HG02943 (cell line): Measurements from ENCODE around the gene NAT8.
"Not testable (repeated sequence)": the region's sequence is repeated elsewhere in the genome, so short reads cannot be mapped to it uniquely, and the experiment has no call there.

ENCODE experiments used
- ATAC-seq: cut with Tn5 transposase; IDR thresholded peaks from one replicate; pipeline ENCODE4 v1.9.1; 2021; ENCODE audit warnings: mild to moderate bottlenecking, low read depth, moderate library complexity; ENCODE audit not compliant: unreplicated experiment

Gene NAT8

DNA sequence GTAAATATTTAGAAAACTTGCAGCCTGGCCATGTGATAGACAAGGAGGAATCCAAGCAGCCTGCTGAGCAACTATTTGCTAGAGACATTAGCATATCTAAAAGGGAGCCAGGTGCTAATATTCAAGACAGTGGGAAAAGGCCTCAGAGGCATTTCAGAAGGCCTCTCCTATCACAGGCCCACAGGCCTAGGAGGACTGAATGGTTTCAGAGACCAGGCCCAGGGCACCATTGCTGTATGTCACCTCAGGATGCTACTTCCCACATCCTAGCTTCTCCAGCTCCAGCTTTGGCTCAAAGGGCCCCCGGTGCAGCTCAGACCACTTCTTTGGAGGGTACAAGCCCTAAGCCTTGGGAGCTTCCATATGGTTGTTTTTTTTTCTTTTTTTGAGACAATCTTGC lies 3.8 kb downstream of the NAT8 start:
- ATAC-seq: no peak

DNA sequence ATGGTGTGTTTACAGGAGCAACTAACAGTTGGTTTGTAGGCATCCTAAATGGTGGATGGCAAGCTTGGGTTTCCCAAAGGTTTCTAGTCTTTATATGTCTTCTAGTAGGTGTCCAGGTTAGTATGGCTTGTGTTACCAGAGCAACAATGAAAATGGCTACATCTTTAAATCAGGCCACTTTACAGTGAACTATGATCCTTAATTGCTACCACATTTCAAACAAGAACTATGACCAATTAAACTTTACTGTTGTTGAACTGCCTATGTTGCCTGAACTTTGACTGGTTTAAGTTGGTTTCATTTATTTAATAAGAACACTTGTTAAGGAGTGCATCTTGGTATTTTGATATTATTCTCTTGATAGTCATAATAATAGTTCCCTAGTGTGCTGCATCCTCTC lies 5.2 kb downstream of the NAT8 start:
- ATAC-seq: not testable (repeated sequence)

DNA sequence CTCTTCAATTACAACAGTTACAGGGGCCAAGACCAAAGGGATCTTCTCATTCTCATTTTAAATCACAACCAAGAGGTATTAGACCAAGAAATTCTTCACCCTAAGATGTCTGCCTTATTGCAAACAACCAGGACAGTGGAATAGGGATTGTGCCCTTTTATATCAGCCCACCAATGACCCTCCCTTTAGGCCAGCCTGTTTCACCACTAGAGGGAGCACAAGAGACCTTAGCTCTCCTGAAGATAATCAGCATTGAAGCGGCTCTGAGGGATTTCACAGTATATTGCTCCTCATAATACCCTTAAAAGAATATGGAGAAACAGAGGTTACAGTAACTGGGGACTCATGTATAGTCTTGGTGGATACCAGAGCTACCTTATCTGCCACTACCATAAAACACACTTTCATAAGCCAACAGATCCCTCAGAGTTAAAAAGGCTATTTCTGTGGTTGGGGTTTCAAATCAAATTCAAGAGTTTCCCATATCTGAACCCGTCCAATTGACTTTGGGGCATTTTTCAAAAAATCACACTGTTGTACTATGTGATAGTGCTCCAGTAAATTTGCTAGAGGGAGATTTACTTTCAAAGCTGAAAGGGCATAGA lies 11.5 kb downstream of the NAT8 start:
- not testable (repeated sequence) for ATAC-seq

GRCh38 chr2:73628493-73628892 lies 13.7 kb downstream of the NAT8 start:
- not testable (repeated sequence) for ATAC-seq

GRCh38 chr2:73626237-73626636 lies 16.0 kb downstream of the NAT8 start:
- ATAC-seq: not testable (repeated sequence)

- ATAC-seq: not testable (repeated sequence)
Measured at GRCh38 chr2:73624625-73625024, 17.6 kb downstream of the NAT8 start.

DNA sequence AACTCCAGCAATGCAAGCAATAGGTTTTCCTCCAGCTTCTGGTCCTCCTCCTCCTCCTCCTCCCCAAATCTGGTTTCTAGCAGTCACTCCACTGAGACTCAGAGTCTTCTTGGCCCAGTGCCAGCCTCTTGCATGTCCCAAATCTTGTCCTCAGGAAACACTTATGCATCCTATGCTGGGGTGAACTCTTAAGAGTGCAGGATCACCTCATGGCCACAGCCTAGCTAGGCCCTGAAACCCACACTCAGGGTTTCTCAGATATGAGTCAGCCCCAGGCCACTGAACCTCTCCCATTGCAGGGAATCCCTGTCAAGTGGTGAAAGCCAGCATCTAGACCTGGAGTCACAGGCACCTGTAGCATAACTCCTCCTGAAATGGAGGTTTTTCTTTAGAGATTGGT lies 18.2 kb downstream of the NAT8 start:
- not testable (repeated sequence) for ATAC-seq

DNA sequence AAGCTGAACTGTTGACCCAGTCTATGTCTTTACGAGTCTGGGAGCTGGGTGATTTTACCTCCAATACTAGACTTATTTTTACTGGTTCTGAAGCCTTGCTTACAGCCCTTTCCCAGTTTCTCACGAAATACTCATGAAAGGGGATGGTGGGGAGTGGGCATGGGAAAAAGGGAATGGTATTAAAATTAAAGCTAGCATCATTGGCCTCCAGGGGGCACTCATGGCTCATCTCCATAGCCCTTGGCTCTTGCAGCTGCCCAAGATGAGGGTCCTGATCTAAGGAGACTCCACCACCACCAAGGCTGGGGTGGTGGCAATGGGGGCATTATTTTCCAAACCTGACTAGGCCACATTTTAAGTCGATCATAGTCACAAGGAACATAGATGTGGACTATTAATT lies 22.3 kb downstream of the NAT8 start:
- not testable (repeated sequence) for ATAC-seq

GRCh38 chr2:73614997-73615396 lies 27.2 kb downstream of the NAT8 start:
- ATAC-seq: no peak

DNA sequence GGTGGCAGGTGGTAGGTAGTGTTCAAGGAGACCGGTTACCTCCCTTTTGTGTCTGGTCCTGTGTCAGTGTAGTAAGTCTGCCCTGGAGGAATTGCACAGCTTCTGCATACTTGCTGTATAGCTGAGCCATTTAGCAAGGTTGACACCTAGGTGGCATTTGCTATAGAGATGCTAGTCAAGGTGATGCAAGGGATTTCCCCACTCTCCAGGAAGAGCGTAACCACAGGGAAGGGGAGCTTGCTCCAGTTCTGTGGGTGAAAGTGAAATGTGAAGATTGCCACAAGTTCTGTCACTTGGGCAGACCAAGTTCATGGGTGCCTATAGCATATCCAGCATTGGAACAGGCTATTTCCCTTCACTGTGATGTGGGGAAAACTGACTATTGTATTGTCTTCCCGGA lies 28.1 kb downstream of the NAT8 start:
- no peak for ATAC-seq

GRCh38 chr2:73611867-73612266 lies 30.4 kb downstream of the NAT8 start:
- no peak for ATAC-seq

DNA sequence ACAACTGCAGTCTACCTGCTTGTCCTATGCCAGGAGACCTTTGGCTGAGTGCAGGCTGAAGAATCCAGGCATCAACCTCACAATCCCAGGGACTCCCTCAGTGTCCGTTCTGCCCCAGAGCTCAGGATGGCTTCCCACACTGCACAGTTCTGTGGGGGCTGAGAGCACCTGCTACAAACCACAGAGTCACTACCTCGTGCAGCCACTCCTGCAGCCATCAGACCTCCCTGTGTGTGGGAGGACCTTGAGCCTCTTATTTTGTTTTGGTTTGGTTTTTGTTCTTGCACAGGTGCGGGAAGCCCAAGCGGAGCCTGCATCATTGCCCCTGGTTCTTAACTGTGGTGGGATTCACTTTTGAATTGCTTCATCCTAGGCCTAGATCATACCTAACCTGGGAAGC lies 31.0 kb downstream of the NAT8 start:
- no peak for ATAC-seq

DNA sequence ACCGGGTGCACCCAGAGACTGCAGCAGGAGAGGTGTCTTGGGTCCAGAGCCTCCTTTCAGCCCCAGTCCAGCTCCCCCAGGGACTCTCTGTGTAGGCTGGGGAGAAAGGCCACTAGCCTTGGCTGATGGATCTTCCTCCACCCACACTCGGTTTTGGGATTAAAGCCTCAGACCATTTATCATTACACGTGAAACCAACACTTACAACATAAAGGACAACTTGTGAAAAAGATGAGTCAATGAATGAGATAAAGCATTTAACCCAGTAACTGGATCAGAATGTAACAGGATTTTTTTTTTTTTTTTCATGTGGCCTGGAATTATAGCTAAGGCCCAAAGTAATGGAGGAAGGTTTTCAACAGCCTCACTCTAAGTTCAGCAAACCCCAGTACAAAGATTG lies 32.1 kb downstream of the NAT8 start:
- ATAC-seq: no peak

GRCh38 chr2:73604589-73604988 lies 37.6 kb downstream of the NAT8 start:
- not testable (repeated sequence) for ATAC-seq

- not testable (repeated sequence) for ATAC-seq
Measured at GRCh38 chr2:73603099-73603588, 39.1 kb downstream of the NAT8 start.

DNA sequence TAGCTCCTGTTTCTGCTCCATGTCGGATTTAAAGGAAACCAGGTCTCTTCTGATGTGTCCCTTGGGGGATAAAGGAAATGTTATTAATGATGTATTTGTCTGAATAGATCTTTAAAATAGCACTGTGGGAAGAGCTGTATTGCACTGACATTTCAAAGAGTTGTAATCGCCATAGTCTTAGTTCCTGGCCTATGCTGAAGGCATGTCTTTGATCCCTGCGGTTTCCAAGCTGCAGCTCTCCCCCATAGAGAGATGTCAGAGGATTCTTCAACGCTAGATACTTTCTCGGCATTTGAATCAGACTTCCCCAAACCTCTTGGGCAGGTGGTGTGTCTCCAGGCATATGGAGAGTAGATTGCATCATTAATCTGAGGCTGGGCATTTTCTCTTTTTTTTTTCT lies 40.4 kb downstream of the NAT8 start:
- no peak for ATAC-seq

- ATAC-seq: no peak
Measured at GRCh38 chr2:73594251-73594650, 48.0 kb downstream of the NAT8 start.

- ATAC-seq: no peak
Measured at GRCh38 chr2:73593680-73594079, 48.5 kb downstream of the NAT8 start.
